WTC11 (cell line): ENCODE measurements around the gene PCNA. TPM values are rescaled to one million over a fixed set of nuclear protein-coding genes. Genes with fewer than 3 reads are reported as not detected.

ENCODE experiments used
- ARID4B ChIP-seq: sonication (generic); formaldehyde crosslinking; IDR thresholded peaks from 2 replicates; pipeline ENCODE4 v1.8.0; 2023; ENCODE audit warnings: missing genetic modification reagents, mild to moderate bottlenecking, borderline replicate concordance
- CTCF ChIP-seq: fragments of 200-600 bp; IDR thresholded peaks from 2 replicates; pipeline ENCODE4 v1.8.0; 2022; ENCODE audit warnings: antibody characterized with exemption
- ERG ChIP-seq: fragments of 250-450 bp; sonication (Bioruptor Pico); IDR thresholded peaks from 2 replicates; pipeline ENCODE4 v1.8.0; 2021; ENCODE audit warnings: mild to moderate bottlenecking
- FOXJ3 ChIP-seq: sonication (generic); formaldehyde crosslinking; IDR thresholded peaks from 2 replicates; pipeline ENCODE4 v1.9.0; 2021; ENCODE audit warnings: missing genetic modification reagents, mild to moderate bottlenecking, borderline replicate concordance
- HMGXB4 ChIP-seq: sonication (generic); formaldehyde crosslinking; IDR thresholded peaks from 2 replicates; pipeline ENCODE4 v1.8.1; 2023; ENCODE audit warnings: mild to moderate bottlenecking, moderate library complexity, missing genetic modification reagents
- IRF1 ChIP-seq: sonication (generic); formaldehyde crosslinking; IDR thresholded peaks from 2 replicates; pipeline ENCODE4 v1.8.0; 2023; ENCODE audit warnings: missing genetic modification reagents
- NR1H2 ChIP-seq: sonication (generic); formaldehyde crosslinking; IDR thresholded peaks from 2 replicates; pipeline ENCODE4 v1.9.0; 2021; ENCODE audit warnings: mild to moderate bottlenecking, moderate library complexity, missing genetic modification reagents
- NR2C2 ChIP-seq: sonication (generic); formaldehyde crosslinking; IDR thresholded peaks from 2 replicates; pipeline ENCODE4 v1.8.0; 2022; ENCODE audit warnings: mild to moderate bottlenecking, missing genetic modification reagents
- OVOL2 ChIP-seq: fragments of 250-450 bp; sonication (Bioruptor Pico); IDR thresholded peaks from 2 replicates; pipeline ENCODE4 v1.9.0; 2021; ENCODE audit warnings: mild to moderate bottlenecking, borderline replicate concordance
- PRDM15 ChIP-seq: sonication (generic); formaldehyde crosslinking; IDR thresholded peaks from 2 replicates; pipeline ENCODE4 v1.8.0; 2022; ENCODE audit warnings: missing genetic modification reagents
- RORB ChIP-seq: fragments of 250-450 bp; sonication (Bioruptor Pico); IDR thresholded peaks from 2 replicates; pipeline ENCODE4 v1.9.0; 2021; ENCODE audit warnings: mild to moderate bottlenecking
- SMAD4 ChIP-seq: sonication (generic); formaldehyde crosslinking; IDR thresholded peaks from 2 replicates; pipeline ENCODE4 v1.8.0; 2022; ENCODE audit warnings: mild to moderate bottlenecking, missing genetic modification reagents
- SP1 ChIP-seq: sonication (generic); formaldehyde crosslinking; conservative IDR thresholded peaks from 2 replicates; pipeline ENCODE4 v1.8.1; 2022; ENCODE audit warnings: missing genetic modification reagents
- STAT6 ChIP-seq: sonication (generic); formaldehyde crosslinking; conservative IDR thresholded peaks from 2 replicates; pipeline ENCODE4 v1.8.1; 2023; ENCODE audit warnings: mild to moderate bottlenecking, low read depth, missing genetic modification reagents, moderate library complexity
- TEAD1 ChIP-seq: sonication (generic); formaldehyde crosslinking; IDR thresholded peaks from 2 replicates; pipeline ENCODE4 v1.8.0; 2022; ENCODE audit warnings: mild to moderate bottlenecking, missing genetic modification reagents
- ZBTB43 ChIP-seq: sonication (generic); formaldehyde crosslinking; IDR thresholded peaks from 2 replicates; pipeline ENCODE4 v1.8.1; 2023; ENCODE audit warnings: mild to moderate bottlenecking, missing genetic modification reagents
- ZNF121 ChIP-seq: sonication (generic); formaldehyde crosslinking; IDR thresholded peaks from 2 replicates; pipeline ENCODE4 v1.8.0; 2023; ENCODE audit warnings: missing genetic modification reagents
- ZNF138 ChIP-seq: sonication (generic); formaldehyde crosslinking; conservative IDR thresholded peaks from 2 replicates; pipeline ENCODE4 v1.8.1; 2022; ENCODE audit warnings: mild to moderate bottlenecking, moderate library complexity, missing genetic modification reagents
- ZNF232 ChIP-seq: sonication (generic); formaldehyde crosslinking; IDR thresholded peaks from 2 replicates; pipeline ENCODE4 v1.8.0; 2022; ENCODE audit warnings: mild to moderate bottlenecking, missing genetic modification reagents
- ZSCAN18 ChIP-seq: fragments of 250-450 bp; sonication (Bioruptor Pico); IDR thresholded peaks from 2 replicates; pipeline ENCODE4 v2.1.2; 2022; ENCODE audit warnings: mild to moderate bottlenecking, moderate library complexity
- total RNA-seq: library from RNA; stranded (reverse); gene quantifications from 3 replicates; pipeline ENCODE4 v1.2.3, GENCODE V29; 2021

The PCNA gene
- total RNA-seq, 1 experiment from 2014 or later, result 262 TPM

- TF ChIP-seq ERG (CRISPR knock-in tag) (no peak), ZNF121 (no peak), ZNF232 (CRISPR knock-in tag) (peak; percentile 97; the same call in 1 of the 2 replicates), ZNF138 (CRISPR knock-in tag) (no peak), RORB (CRISPR knock-in tag) (no peak), STAT6 (CRISPR knock-in tag) (peak; percentile 83; the same call in 1 of the 2 replicates), NR1H2 (CRISPR knock-in tag) (0 out of 2 replicates have a peak, but pooled peaks have one; percentile 61), SMAD4 (peak; percentile 96), CTCF (no peak), TEAD1 (CRISPR knock-in tag) (peak; percentile 97), SP1 (no peak; the same call in 1 of the 2 replicates), ZSCAN18 (CRISPR knock-in tag) (no peak), IRF1 (CRISPR knock-in tag) (0 out of 2 replicates have a peak, but pooled peaks have one; percentile 78), PRDM15 (CRISPR knock-in tag) (peak; percentile 65), OVOL2 (CRISPR knock-in tag) (no peak), ARID4B (CRISPR knock-in tag) (peak; percentile 97), HMGXB4 (CRISPR knock-in tag) (0 out of 2 replicates have a peak, but pooled peaks have one; percentile 18), NR2C2 (peak; percentile 83), FOXJ3 (CRISPR knock-in tag) (0 out of 2 replicates have a peak, but pooled peaks have one; percentile 83), ZBTB43 (peak; percentile 85; the same call in 1 of the 2 replicates)
Observed at GRCh38 chr20:5119143-5119434, 669 bp downstream of the PCNA start (continued).
